ENCODE results near the gene SP6.
A peak's percentile ranks its signal among the peaks of the same experiment; 100 is the strongest.

Gene SP6

DNA sequence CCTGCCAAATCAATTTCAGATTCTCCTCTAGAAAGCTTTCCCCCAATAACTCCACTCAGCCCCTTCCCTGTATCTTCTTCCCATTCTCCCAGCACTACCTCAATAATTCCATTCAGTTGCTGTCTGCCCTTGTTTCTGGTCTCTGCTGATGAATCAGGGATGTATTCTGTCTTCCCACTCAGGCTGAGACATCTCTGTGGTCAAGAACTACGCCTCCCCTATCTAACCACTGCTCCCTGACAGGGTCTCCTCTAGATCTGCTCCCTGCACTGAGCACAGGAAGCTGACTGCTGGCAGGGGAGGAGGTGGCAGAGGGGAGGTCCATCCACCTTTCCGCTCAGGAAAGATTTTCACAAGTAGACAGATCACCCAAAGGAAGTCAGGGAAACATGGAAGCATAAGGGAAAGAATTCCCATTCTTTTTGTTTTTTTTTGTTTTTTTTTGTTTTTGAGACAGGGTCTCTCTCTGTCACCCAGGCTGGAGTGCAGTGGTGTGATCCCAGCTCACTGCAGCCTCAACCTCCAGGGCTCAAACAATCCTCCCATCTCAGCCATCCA, 28.1 kb upstream of the SP6 start:
- DNase-seq, result no peak

- no peak for DNase-seq
Observed at GRCh38 chr17:47878203-47879027, 27.5 kb upstream of the SP6 start.

- DNase-seq, result no peak
Observed at GRCh38 chr17:47877368-47878034, 26.5 kb upstream of the SP6 start.

DNA sequence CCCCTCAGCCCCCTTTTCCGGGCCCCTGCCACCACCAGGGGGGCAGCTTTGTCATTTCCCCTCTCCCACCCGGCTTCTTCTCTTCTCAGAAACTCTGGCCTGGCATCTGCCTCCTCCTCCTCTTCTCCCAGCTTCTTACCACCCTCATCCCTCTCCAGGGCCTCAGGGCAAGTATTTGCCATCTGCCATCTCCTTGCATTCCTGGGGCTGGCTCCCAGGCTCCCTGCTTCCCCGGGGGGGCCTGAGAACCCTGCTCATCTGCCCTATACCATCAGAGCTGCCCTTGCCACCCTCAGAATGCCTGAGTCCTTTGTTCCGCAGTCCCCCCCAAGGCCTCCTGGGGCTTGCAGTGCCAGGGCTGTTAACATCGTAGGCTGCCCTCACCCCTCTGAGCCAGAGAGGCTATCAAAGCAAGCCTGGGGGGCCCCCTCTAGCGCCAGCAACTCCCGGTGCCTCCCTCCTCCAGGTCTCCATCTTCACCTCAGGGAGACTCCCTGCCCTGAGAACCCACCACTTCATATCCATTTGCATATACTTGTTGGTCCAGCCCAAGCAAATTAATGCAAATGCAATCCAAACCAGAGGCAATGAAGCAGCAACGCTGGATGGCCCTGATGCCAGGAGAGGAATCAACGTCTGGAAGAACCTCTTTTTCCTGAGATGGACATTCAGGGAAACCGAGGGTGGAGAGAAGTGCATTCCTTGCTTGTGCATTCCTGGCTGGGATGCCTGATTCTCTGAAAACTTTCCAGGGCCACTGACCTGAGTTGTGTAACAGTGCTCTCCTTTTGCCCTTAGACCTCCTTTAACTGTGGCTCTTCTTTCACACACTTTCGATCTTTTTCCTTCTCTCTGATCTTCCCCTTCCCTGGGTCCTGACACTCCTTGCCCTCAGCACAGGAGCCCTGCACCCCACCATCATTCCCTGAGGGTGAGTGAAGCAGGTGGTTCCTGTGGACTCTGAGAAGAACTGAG, 24.3 kb upstream of the SP6 start:
- DNase-seq, result no peak

DNA sequence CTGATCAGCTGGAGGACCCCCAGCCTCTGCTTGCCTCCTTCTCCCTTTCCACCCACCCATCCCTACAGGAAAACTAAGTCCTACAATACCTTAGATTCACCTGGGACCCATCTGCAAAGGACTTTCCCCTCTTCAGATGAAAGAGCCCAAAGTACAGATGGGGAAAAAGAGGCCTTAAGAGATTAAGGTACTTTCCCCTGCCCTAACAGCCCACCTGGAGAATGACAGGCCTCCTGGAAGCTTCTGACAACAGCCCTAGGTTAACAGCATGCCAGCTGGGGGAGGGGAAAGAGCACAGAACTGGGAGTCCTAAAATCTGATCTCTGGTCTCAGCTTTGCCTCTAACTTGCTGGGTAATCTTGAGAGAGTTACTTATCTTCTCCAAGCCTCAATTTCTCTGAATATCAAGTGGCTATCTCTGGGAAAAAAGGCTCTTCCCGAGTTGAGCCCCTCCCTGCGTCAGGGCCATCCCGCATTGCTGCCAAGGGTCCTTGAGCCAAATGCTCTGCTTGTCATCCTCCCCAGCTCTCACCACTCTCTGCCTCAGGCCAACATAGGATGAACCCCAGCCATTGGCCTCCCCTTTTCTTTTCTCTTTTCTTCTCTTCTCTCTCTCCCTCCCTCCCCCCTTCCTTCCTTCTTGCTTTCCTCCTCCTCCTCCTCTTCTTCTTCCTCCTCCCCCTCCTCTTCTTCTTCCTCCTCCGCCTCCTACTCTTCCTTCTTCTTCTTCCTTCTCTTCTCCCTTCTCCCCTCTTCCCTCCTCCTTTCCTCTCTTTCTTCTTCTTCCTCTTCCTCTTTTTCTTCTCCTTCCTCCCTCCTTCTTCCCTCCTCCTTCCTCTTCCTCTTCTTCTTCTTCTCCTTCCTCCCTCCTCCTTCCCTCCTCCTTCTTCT, 22.5 kb upstream of the SP6 start:
- DNase-seq, result no peak

DNA sequence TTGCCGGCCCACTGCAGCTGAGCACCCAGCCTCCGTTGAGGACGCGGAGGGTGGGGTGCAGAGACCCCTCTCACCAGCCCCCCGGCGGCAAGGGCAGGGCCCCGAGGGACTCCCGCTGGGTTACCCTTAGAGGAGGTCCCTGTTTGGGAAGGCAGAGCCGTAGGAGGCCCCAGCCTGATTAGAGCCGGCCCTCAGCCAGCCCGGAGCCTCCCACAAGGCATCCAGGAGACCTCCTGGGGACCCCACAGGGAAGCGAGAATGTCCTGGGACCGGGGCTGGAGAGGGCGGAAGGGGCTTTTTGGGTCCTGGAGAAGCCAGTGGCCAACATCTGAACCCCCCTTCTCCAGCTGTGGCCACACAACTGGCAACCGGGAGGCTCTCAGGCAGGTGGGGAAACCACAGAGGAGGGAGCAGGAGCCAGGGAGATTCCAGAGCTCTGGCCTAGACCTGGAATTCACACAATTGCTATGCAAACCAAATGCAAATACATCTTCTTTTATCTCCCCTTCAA, 21.7 kb upstream of the SP6 start:
- no peak for DNase-seq

- no peak for DNase-seq
Observed at GRCh38 chr17:47872019-47872650, 21.2 kb upstream of the SP6 start.

GRCh38 chr17:47871048-47871447, 20.1 kb upstream of the SP6 start:
- DNase-seq, result no peak

DNA sequence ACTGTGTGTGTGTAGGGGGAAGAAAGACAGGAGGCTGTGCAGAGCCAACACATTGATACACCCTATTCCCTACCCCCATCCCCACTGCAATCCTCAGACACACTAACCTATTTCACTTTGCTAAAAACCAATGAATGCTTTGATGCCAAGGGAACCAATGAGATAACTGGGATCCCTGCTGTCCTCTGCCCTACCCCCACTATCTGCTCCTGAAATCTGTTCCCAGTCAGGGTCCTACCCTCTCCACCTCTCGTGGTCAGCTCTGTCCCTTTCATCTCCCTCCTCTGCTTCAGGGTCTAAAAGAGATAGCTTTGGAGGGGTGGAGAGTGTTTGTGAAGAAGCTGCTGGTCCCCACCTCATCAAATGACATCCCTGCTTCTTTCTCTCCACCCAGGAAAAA, 19.1 kb upstream of the SP6 start:
- no peak for DNase-seq

DNA sequence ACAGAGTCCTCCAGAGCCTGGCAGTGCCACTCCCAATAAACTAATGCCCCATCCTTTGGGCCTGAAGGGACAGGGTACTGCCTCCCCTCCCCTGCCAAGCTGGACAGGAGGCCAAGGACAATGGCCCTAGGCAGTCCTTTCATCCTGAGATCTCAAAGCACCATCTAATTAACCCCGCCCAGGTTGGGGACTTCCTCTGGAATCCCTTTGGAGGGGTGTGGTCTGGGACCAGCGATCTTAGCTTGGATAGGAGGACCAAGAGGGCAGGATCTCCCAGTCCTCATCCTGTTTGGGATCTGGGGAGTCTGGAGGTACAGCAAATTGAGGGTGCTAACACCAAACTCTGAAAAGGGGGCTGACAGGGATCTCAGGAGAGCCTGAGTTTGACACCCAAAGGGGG, 18.2 kb upstream of the SP6 start:
- no peak for DNase-seq

DNA sequence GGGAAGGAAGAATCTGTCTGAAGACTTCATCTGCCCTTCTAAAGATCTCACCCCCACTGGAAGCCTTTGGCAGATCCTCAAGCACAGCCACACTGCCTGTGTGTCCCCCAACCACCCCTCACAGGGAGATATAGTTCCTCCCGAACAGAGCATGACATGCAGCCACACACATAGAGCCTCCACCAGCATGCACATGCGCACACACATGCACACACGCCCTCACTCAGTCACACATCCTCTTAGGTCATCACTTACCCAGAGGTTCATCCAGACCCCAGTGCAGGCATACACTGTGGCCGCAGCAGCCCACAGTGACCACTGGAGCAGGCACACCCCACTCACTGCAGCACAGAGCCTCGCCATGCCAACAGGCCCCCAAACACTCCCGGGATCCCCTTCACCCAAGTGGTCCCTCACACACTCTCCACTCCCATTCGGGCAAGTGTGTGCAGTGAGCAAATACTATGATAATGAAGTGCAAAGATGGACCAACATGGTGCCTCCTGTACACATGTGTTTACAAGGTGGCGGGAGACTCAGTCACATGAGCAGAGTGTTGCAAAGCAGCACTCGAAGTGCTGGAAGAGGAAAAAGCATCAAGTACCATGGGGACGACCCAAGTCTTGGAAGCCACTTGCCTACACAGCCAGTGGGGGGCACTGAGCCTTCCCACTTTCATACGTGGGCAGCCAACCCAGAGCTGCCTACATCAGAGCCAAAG, 17.0 kb upstream of the SP6 start:
- DNase-seq, result no peak

GRCh38 chr17:47866941-47867340, 16.0 kb upstream of the SP6 start:
- DNase-seq, result no peak

DNA sequence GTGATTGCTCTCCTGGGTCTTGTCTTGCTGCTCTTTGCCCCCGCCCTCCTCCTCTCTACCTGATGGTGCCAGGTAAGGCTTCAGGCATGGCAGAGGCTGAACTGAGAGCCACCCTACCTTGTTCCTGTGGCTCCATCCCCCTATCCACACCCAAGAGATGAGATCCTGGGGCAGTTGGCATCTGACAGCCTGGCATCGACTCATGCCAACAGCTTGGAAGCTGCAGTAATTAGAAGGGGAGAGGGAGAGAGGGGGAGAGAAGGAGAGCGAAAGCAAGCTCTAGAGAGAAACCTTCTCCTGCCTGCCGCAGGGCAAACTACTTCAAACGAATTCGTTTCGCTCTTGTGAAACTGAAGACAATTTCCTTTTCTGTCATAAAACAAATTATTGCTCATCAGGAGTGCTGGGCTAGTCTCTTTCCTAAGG, 13.8 kb upstream of the SP6 start:
- no peak for DNase-seq

DNA sequence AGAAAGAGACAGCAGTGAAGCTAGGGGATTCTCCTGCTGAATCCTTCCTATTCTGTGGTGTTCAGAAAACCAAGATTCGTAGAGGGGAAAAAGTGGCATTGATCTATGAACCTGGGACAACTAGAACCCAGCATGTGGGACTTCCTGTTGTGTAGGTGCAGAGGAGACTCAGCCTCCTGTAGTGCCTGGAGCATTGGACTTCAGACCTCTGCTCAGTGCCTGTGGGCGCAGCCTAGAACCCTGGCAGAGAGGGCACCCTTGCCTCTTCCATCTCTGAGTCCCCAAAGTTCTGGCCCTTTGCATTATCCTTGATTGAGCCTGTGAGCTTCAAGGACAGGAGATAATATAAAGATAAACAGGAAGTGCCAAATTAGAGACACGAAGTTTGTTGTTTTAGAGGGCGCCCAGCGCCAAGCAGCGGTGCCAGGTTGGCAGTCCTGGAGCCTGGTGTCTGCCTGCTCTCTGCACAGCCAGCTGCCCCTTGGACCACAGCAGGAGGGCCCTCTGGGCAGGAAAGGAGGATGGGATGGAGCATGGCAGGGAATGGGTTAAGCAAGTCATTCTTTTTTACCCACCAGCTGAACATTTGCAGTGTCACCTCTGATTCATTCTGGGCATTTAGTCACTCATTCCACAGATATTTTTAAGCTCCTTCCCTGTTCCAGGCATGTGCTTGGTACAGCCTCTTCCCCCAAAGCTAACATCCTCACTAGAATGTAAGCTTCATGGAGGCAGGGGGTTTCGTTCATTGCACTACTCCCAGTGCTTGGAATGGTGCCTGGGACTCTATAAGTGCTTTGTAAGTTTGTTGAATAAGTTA, 11.9 kb upstream of the SP6 start:
- peak; percentile 92 for DNase-seq

GRCh38 chr17:47860386-47860785, 9.4 kb upstream of the SP6 start:
- DNase-seq, result no peak

GRCh38 chr17:47857551-47858455, 6.8 kb upstream of the SP6 start:
- DNase-seq, result no peak

GRCh38 chr17:47856830-47857229, 5.9 kb upstream of the SP6 start:
- no peak for DNase-seq

GRCh38 chr17:47855737-47856136, 4.8 kb upstream of the SP6 start:
- DNase-seq, result no peak

DNA sequence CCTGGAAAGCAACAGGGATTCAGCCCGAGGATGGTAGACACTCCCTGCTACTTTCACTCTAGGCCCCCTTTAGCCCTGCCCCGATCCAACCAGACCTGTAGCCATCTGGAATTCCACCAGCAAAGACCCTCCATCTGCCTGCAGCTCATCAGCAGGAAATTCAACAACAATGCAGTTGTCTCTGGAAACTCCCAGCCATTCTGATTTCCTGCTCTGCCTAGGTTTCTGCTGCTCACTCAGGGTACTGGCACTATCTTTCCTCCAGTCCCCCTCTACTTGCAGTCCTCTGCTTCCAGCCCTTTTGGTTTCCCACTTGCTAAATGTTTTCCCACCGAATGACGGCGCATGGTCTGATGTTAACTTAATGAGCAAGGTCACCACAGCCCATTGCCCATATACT, 2.7 kb upstream of the SP6 start:
- DNase-seq, result no peak
